ENCODE results near the gene ACOXL.

Gene ACOXL

GRCh38 chr2:110688594-110689091 lies 43.7 kb upstream of the ACOXL start:
- no peak overlapping the region for H3K14ac ChIP-seq (ENCODE audit: low read length in 2 of 2)
- no peak overlapping the region for H2BK15ac ChIP-seq (ENCODE audit: low read depth, poor library complexity, severe bottlenecking)
- peaks cover 6% of the 10 kb centered on the region for H3K9me3 ChIP-seq (ENCODE audit: control insufficient read depth, low read length)
- no peak overlapping the region for H4K8ac ChIP-seq (ENCODE audit: low read length)
- H3K4me1 ChIP-seq (ENCODE audit: control insufficient read depth, insufficient read depth, low read depth, low read length) = no peaks in the 10 kb centered on the region
- H2AK5ac ChIP-seq (ENCODE audit: low read length, severe bottlenecking) = no peak overlapping the region
- H2AFZ ChIP-seq (ENCODE audit: low read depth, low read length) = no peak overlapping the region
- no peak overlapping the region for H3K4me3 ChIP-seq (ENCODE audit: insufficient read depth in 1 of 2, low read depth in 1 of 2, low read length in 2 of 2)
- H3K36me3 ChIP-seq (ENCODE audit: control insufficient read depth in 1 of 2, insufficient read depth in 2 of 2, low read depth in 1 of 2, low read length in 2 of 2) = no peaks in the 10 kb centered on the region
- H2BK12ac ChIP-seq (ENCODE audit: low read length in 2 of 2) = no peak overlapping the region
- H2BK120ac ChIP-seq (ENCODE audit: low read depth, low read length) = no peak overlapping the region
- no peak overlapping the region for H3K4ac ChIP-seq (ENCODE audit: low read depth in 1 of 2, low read length in 2 of 2)
- H3K79me1 ChIP-seq (replicated peaks; ENCODE audit: low read length, poor library complexity, severe bottlenecking) = no peaks in the 10 kb centered on the region
- WGBS = 31% methylated on average over 5 of the region's 5 CpGs
- no peak overlapping the region for H2BK5ac ChIP-seq (ENCODE audit: low read depth, low read length, poor library complexity, severe bottlenecking)
- H3K4me2 ChIP-seq (ENCODE audit: low read length, poor library complexity, severe bottlenecking) = no peak overlapping the region
- peaks cover 32 to 58% of the 10 kb centered on the region in 2 experiments for H3K27me3 ChIP-seq (ENCODE audit: control insufficient read depth in 1 of 2, insufficient read depth in 1 of 2, low read length in 2 of 2)
- no peak overlapping the region for H3K9ac ChIP-seq (ENCODE audit: low read length)
- no peak for DNase-seq
- H4K91ac ChIP-seq (ENCODE audit: low read length) = no peak overlapping the region
- no peak overlapping the region for H3K18ac ChIP-seq (ENCODE audit: low read depth in 1 of 2, low read length in 2 of 2)
- no peak overlapping the region for H3K27ac ChIP-seq (ENCODE audit: low read length, poor library complexity, severe bottlenecking)
- H3K23ac ChIP-seq (ENCODE audit: low read length in 2 of 2) = no peak overlapping the region

GRCh38 chr2:110690083-110690965 lies 42.0 kb upstream of the ACOXL start:
- no peak overlapping the region for H3K9ac ChIP-seq (ENCODE audit: low read length)

DNA sequence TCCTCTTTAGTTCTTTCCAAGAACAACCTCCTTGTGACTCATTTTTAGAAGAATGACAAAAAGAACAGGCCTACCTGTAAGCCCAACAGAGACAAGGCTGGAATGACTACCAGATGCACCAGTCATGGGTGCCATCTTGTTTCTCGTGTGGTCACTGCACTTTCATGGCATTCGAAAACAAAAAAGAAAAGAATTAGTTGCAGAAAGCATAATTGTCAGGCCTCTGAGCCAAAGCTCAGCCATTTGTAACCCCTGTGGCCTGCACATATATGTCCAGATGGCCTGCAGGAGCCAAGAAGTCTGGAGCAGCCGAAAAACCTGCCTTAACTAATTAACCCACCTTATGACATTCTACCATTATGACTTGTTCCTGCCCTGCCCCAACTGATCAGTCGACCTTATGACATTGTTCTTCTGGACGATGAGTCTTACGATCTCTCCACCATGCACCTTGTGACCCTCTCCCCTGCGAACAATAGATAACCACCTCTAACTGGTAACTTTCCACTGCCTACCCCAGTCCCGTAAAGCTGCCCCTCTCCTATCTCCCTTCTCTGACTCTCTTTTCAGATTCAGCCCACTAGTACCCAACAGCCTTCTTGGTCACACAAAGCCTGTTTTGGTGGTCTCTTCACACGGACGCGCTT lies 40.6 kb upstream of the ACOXL start:
- no peaks in the 10 kb centered on the region for H3K36me3 ChIP-seq (ENCODE audit: control insufficient read depth in 1 of 2, insufficient read depth in 2 of 2, low read depth in 1 of 2, low read length in 2 of 2)
- H2AFZ ChIP-seq (ENCODE audit: low read depth, low read length) = no peak overlapping the region
- H3K27me3 ChIP-seq (ENCODE audit: control insufficient read depth in 1 of 2, insufficient read depth in 1 of 2, low read length in 2 of 2) = peaks cover 40 to 52% of the 10 kb centered on the region in 2 experiments
- 91% methylated on average over 11 of the region's 11 CpGs for WGBS
- no peak overlapping the region for H3K27ac ChIP-seq (ENCODE audit: low read length, poor library complexity, severe bottlenecking)
- no peak overlapping the region for H4K8ac ChIP-seq (ENCODE audit: low read length)
- no peak overlapping the region for H3K4me3 ChIP-seq (ENCODE audit: insufficient read depth in 1 of 2, low read depth in 1 of 2, low read length in 2 of 2)
- no peak overlapping the region for H4K91ac ChIP-seq (ENCODE audit: low read length)
- no peak overlapping the region for H2AK5ac ChIP-seq (ENCODE audit: low read length, severe bottlenecking)
- no peak overlapping the region for H3K14ac ChIP-seq (ENCODE audit: low read length in 2 of 2)
- no peak overlapping the region for H2BK15ac ChIP-seq (ENCODE audit: low read depth, poor library complexity, severe bottlenecking)
- no peak overlapping the region for H3K4me2 ChIP-seq (ENCODE audit: low read length, poor library complexity, severe bottlenecking)
- H2BK5ac ChIP-seq (ENCODE audit: low read depth, low read length, poor library complexity, severe bottlenecking) = no peak overlapping the region
- no peaks in the 10 kb centered on the region for H3K4me1 ChIP-seq (ENCODE audit: control insufficient read depth, insufficient read depth, low read depth, low read length)
- H3K23ac ChIP-seq (ENCODE audit: low read length in 2 of 2) = no peak overlapping the region
- H3K79me1 ChIP-seq (replicated peaks; ENCODE audit: low read length, poor library complexity, severe bottlenecking) = no peaks in the 10 kb centered on the region
- H2BK12ac ChIP-seq (ENCODE audit: low read length in 2 of 2) = no peak overlapping the region
- H3K9me3 ChIP-seq (ENCODE audit: control insufficient read depth, low read length) = peaks cover 6% of the 10 kb centered on the region
- H3K18ac ChIP-seq (ENCODE audit: low read depth in 1 of 2, low read length in 2 of 2) = no peak overlapping the region
- no peak for DNase-seq
- H3K4ac ChIP-seq (ENCODE audit: low read depth in 1 of 2, low read length in 2 of 2) = no peak overlapping the region
- H3K9ac ChIP-seq (ENCODE audit: low read length) = no peak overlapping the region
- no peak overlapping the region for H2BK120ac ChIP-seq (ENCODE audit: low read depth, low read length)

More at GRCh38 chr2:110690083-110690965, 42.0 kb upstream of the ACOXL start:
- H4K91ac ChIP-seq (ENCODE audit: low read length) = no peak overlapping the region
- H2AFZ ChIP-seq (ENCODE audit: low read depth, low read length) = no peak overlapping the region
- no peak overlapping the region for H2BK120ac ChIP-seq (ENCODE audit: low read depth, low read length)
- H2BK12ac ChIP-seq (ENCODE audit: low read length in 2 of 2) = no peak overlapping the region
- no peaks in the 10 kb centered on the region for H3K79me1 ChIP-seq (replicated peaks; ENCODE audit: low read length, poor library complexity, severe bottlenecking)
- no peak overlapping the region for H2AK5ac ChIP-seq (ENCODE audit: low read length, severe bottlenecking)
- no peak overlapping the region for H4K8ac ChIP-seq (ENCODE audit: low read length)
- H3K4me3 ChIP-seq (ENCODE audit: insufficient read depth in 1 of 2, low read depth in 1 of 2, low read length in 2 of 2) = no peak overlapping the region
- WGBS = 95% methylated on average over 4 of the region's 4 CpGs
- no peak overlapping the region for H3K27ac ChIP-seq (ENCODE audit: low read length, poor library complexity, severe bottlenecking)
- H3K23ac ChIP-seq (ENCODE audit: low read length in 2 of 2) = no peak overlapping the region
- no peak overlapping the region for H3K4ac ChIP-seq (ENCODE audit: low read depth in 1 of 2, low read length in 2 of 2)
- no peaks in the 10 kb centered on the region for H3K36me3 ChIP-seq (ENCODE audit: control insufficient read depth in 1 of 2, insufficient read depth in 2 of 2, low read depth in 1 of 2, low read length in 2 of 2)
- H3K4me2 ChIP-seq (ENCODE audit: low read length, poor library complexity, severe bottlenecking) = no peak overlapping the region
- H2BK15ac ChIP-seq (ENCODE audit: low read depth, poor library complexity, severe bottlenecking) = no peak overlapping the region
- H3K27me3 ChIP-seq (ENCODE audit: control insufficient read depth in 1 of 2, insufficient read depth in 1 of 2, low read length in 2 of 2) = peaks cover 40 to 62% of the 10 kb centered on the region in 2 experiments
- no peaks in the 10 kb centered on the region for H3K4me1 ChIP-seq (ENCODE audit: control insufficient read depth, insufficient read depth, low read depth, low read length)
- no peak overlapping the region for H2BK5ac ChIP-seq (ENCODE audit: low read depth, low read length, poor library complexity, severe bottlenecking)
- no peak for DNase-seq
- H3K14ac ChIP-seq (ENCODE audit: low read length in 2 of 2) = no peak overlapping the region
- H3K18ac ChIP-seq (ENCODE audit: low read depth in 1 of 2, low read length in 2 of 2) = no peak overlapping the region
- H3K9me3 ChIP-seq (ENCODE audit: control insufficient read depth, low read length) = peaks cover 6% of the 10 kb centered on the region

All from mesenchymal stem cell (in vitro differentiated cells and primary cell).